ENCODE data around the gene STPG1. TPM values are rescaled to one million over a fixed set of nuclear protein-coding genes. Genes with fewer than 3 reads are reported as not detected.

STPG1 gene
- total RNA-seq, 1 experiment from 2014 or later = 12.8 TPM

DNA sequence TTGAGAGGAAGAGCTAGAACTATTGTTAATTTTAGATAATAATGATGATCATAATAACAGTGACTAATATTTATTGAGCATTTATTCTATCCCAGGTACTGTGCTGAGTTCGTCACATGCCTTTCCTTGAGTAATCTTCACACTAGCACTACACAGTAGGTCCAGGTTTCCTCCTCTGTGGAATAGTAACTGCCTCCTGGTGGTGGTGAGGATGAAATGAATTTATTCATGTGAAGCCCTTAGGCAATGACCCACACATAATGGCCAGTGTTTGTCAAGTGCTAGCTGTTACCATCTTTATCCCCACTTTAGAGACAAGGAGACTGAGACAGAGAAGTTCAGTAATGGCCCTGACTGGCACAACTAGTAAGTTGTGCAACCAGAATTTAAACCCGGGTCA is 7.9 kb upstream of the STPG1 start (continued):
- TF ChIP-seq PRDM15 (CRISPR knock-in tag; IDR thresholded peaks at IDR 0.05) = no peak
- TF ChIP-seq, protein P1, sequence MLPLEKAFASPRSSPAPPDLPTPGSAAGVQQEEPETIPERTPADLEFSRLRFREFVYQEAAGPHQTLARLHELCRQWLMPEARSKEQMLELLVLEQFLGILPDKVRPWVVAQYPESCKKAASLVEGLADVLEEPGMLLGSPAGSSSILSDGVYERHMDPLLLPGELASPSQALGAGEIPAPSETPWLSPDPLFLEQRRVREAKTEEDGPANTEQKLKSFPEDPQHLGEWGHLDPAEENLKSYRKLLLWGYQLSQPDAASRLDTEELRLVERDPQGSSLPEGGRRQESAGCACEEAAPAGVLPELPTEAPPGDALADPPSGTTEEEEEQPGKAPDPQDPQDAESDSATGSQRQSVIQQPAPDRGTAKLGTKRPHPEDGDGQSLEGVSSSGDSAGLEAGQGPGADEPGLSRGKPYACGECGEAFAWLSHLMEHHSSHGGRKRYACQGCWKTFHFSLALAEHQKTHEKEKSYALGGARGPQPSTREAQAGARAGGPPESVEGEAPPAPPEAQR (CRISPR knock-in tag; IDR thresholded peaks at IDR 0.05) = no peak

DNA sequence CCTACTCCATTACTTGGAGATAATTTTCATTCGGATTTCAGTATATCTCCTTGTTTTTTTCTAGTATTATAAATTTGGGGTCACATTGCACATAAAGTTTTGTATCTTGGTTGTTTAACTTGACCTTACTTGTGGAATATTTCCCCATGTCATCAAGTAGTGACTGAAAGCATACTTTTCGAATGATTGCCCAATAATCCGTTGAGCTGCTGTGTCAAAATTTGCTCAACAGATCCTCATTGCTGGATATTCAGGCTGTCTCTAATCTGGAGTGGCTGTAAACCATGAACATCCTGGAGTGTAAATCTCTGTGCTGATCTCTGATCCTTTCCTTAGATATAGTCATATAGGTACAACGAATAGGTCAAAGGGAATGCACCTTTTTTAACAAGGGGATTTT is 7.0 kb upstream of the STPG1 start:
- TF ChIP-seq JUN (CRISPR knock-in tag; IDR thresholded peaks at IDR 0.05) (no peak), RORB (CRISPR knock-in tag; IDR thresholded peaks at IDR 0.05) (no peak), ETV6 (CRISPR knock-in tag; IDR thresholded peaks at IDR 0.05) (no peak), GABPB1 (CRISPR knock-in tag; IDR thresholded peaks at IDR 0.05) (no peak), PREB (CRISPR knock-in tag; IDR thresholded peaks at IDR 0.05; ENCODE audit: borderline replicate concordance) (no peak), ATF1 (CRISPR knock-in tag; IDR thresholded peaks at IDR 0.05) (no peak)
- TF ChIP-seq, protein P1 (CRISPR knock-in tag; IDR thresholded peaks at IDR 0.05) = no peak
- TF ChIP-seq, protein P2, sequence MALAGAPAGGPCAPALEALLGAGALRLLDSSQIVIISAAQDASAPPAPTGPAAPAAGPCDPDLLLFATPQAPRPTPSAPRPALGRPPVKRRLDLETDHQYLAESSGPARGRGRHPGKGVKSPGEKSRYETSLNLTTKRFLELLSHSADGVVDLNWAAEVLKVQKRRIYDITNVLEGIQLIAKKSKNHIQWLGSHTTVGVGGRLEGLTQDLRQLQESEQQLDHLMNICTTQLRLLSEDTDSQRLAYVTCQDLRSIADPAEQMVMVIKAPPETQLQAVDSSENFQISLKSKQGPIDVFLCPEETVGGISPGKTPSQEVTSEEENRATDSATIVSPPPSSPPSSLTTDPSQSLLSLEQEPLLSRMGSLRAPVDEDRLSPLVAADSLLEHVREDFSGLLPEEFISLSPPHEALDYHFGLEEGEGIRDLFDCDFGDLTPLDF (CRISPR knock-in tag; IDR thresholded peaks at IDR 0.05) = no peak
- H3K4me3 Mint-ChIP-seq = no peak overlapping the region
- H3K27ac Mint-ChIP-seq = no peak overlapping the region
- H3K4me1 Mint-ChIP-seq = peaks cover 54% of the 10 kb centered on the region
- DNase-seq (ENCODE audit: low spot score) (no peak), ATAC-seq (no peak)
- ChIA-PET CTCF (interaction anchor here (0.7 to 1.6 kb wide), 2 partner anchors 12 to 222 kb away, joined by 4 read pairs; no protein-coding TSS in a partner anchor), POLR2A (no interaction called here)
- no peaks in the 10 kb centered on the region for H3K9me3 Mint-ChIP-seq
- no peaks in the 10 kb centered on the region for H3K27me3 Mint-ChIP-seq (ENCODE audit: low read depth)
- peaks cover 6% of the 10 kb centered on the region; the same call in 1 of the 2 replicates for H3K36me3 Mint-ChIP-seq

GRCh38 chr1:24418898-24419628 is 5.5 kb upstream of the STPG1 start:
- no peak overlapping the region for H3K4me3 Mint-ChIP-seq
- ChIA-PET POLR2A (interaction anchor here (0.7 kb wide), 1 partner anchor 307 kb away, joined by 5 read pairs; no protein-coding TSS in a partner anchor), CTCF (interaction anchor here (0.7 to 5.1 kb wide), 2 partner anchors 127 to 169 kb away, joined by 4 to 41 read pairs; no protein-coding TSS in a partner anchor)
- DNase-seq (ENCODE audit: low spot score) (no peak), ATAC-seq (no peak)
- peaks cover 6% of the 10 kb centered on the region; the same call in 1 of the 2 replicates for H3K36me3 Mint-ChIP-seq
- H3K27ac Mint-ChIP-seq = peak overlapping the region; percentile 54; the same call in 1 of the 2 replicates
- TF ChIP-seq, protein P3, sequence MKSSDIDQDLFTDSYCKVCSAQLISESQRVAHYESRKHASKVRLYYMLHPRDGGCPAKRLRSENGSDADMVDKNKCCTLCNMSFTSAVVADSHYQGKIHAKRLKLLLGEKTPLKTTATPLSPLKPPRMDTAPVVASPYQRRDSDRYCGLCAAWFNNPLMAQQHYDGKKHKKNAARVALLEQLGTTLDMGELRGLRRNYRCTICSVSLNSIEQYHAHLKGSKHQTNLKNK (CRISPR knock-in tag; IDR thresholded peaks at IDR 0.05) = no peak
- TF ChIP-seq JUN (CRISPR knock-in tag; IDR thresholded peaks at IDR 0.05) (no peak), E2F5 (CRISPR knock-in tag; IDR thresholded peaks at IDR 0.05) (no peak), TEAD4 (CRISPR knock-in tag; IDR thresholded peaks at IDR 0.05) (no peak), ZNF232 (CRISPR knock-in tag; IDR thresholded peaks at IDR 0.05) (no peak)
- TF ChIP-seq, protein P4, sequence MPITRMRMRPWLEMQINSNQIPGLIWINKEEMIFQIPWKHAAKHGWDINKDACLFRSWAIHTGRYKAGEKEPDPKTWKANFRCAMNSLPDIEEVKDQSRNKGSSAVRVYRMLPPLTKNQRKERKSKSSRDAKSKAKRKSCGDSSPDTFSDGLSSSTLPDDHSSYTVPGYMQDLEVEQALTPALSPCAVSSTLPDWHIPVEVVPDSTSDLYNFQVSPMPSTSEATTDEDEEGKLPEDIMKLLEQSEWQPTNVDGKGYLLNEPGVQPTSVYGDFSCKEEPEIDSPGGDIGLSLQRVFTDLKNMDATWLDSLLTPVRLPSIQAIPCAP (CRISPR knock-in tag; IDR thresholded peaks at IDR 0.05) = no peak
- TF ChIP-seq, protein P5, sequence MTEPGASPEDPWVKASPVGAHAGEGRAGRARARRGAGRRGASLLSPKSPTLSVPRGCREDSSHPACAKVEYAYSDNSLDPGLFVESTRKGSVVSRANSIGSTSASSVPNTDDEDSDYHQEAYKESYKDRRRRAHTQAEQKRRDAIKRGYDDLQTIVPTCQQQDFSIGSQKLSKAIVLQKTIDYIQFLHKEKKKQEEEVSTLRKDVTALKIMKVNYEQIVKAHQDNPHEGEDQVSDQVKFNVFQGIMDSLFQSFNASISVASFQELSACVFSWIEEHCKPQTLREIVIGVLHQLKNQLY (CRISPR knock-in tag; IDR thresholded peaks at IDR 0.05) = no peak
- H3K9me3 Mint-ChIP-seq = peaks cover 3% of the 10 kb centered on the region; the same call in 1 of the 2 replicates
- peaks cover 54% of the 10 kb centered on the region for H3K4me1 Mint-ChIP-seq
- no peaks in the 10 kb centered on the region for H3K27me3 Mint-ChIP-seq (ENCODE audit: low read depth)

Measured in WTC11 (cell line).